ENCODE data around the gene DACH1.

Gene DACH1

GRCh38 chr13:71770710-71771109 lies 96.3 kb downstream of the DACH1 start:
- no peak overlapping the region for H3K27ac Mint-ChIP-seq
- no peak overlapping the region for H3K4me3 Mint-ChIP-seq

GRCh38 chr13:71768881-71769280 lies 98.1 kb downstream of the DACH1 start:
- no peaks in the 10 kb centered on the region for H3K27me3 Mint-ChIP-seq
- intact Hi-C loops (cut with micrococcal nuclease), result no loop called here
- H3K36me3 Mint-ChIP-seq (ENCODE audit: low read depth), result no peaks in the 10 kb centered on the region
- no peak overlapping the region for H3K27ac Mint-ChIP-seq
- H3K9me3 Mint-ChIP-seq, result no peaks in the 10 kb centered on the region
- no peak overlapping the region for H3K4me3 Mint-ChIP-seq
- peaks cover 9% of the 10 kb centered on the region for H3K4me1 Mint-ChIP-seq (ENCODE audit: low read depth)

More at GRCh38 chr13:71770710-71771109, 96.3 kb downstream of the DACH1 start:
- Mint-ChIP-seq H3K9me3 (no peaks in the 10 kb centered on the region), H3K27me3 (no peaks in the 10 kb centered on the region), H3K4me1 (ENCODE audit: low read depth) (no peaks in the 10 kb centered on the region), H3K36me3 (ENCODE audit: low read depth) (no peaks in the 10 kb centered on the region)
- intact Hi-C loops (cut with micrococcal nuclease), result no loop called here

- Mint-ChIP-seq H3K36me3 (ENCODE audit: low read depth) (no peaks in the 10 kb centered on the region), H3K27me3 (no peaks in the 10 kb centered on the region), H3K4me1 (ENCODE audit: low read depth) (peaks cover 3% of the 10 kb centered on the region), H3K9me3 (no peaks in the 10 kb centered on the region), H3K4me3 (no peak overlapping the region), H3K27ac (no peak overlapping the region)
- intact Hi-C loops (cut with micrococcal nuclease), result no loop called here
These were observed 107.1 kb downstream of the DACH1 start for GRCh38 chr13:71759651-71760511.

DNA sequence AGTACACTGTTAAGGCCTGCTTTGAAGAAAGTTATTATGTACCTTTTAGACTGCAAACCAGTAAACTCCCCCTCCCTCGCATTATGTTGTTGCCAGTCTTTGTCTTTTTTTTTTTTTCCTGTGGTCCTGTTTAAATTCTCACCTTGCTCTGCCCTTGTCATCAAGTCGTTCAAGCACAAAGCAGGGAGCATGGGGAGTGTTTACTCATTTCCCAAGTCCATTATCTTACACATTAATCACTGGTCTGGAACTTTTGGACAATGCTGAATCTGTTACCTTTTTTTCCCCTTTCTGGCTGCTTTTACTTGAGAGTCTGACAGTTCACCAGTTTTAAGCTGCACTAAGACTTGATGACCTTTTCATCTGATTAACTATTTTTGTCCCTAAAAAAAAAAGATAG lies 108.2 kb downstream of the DACH1 start:
- H3K9me3 Mint-ChIP-seq, result no peaks in the 10 kb centered on the region
- no peaks in the 10 kb centered on the region for H3K27me3 Mint-ChIP-seq
- intact Hi-C loops (cut with micrococcal nuclease), result no loop called here
- no peaks in the 10 kb centered on the region for H3K4me1 Mint-ChIP-seq (ENCODE audit: low read depth)
- H3K4me3 Mint-ChIP-seq, result no peak overlapping the region
- H3K36me3 Mint-ChIP-seq (ENCODE audit: low read depth), result no peaks in the 10 kb centered on the region
- no peak overlapping the region for H3K27ac Mint-ChIP-seq

GRCh38 chr13:71754407-71754974 lies 112.5 kb downstream of the DACH1 start:
- no peak overlapping the region for H3K27ac Mint-ChIP-seq
- H3K4me3 Mint-ChIP-seq, result no peak overlapping the region
- no peaks in the 10 kb centered on the region for H3K4me1 Mint-ChIP-seq (ENCODE audit: low read depth)
- intact Hi-C loops (cut with micrococcal nuclease), result no loop called here
- H3K27me3 Mint-ChIP-seq, result no peaks in the 10 kb centered on the region
- no peaks in the 10 kb centered on the region for H3K9me3 Mint-ChIP-seq
- H3K36me3 Mint-ChIP-seq (ENCODE audit: low read depth), result no peaks in the 10 kb centered on the region

DNA sequence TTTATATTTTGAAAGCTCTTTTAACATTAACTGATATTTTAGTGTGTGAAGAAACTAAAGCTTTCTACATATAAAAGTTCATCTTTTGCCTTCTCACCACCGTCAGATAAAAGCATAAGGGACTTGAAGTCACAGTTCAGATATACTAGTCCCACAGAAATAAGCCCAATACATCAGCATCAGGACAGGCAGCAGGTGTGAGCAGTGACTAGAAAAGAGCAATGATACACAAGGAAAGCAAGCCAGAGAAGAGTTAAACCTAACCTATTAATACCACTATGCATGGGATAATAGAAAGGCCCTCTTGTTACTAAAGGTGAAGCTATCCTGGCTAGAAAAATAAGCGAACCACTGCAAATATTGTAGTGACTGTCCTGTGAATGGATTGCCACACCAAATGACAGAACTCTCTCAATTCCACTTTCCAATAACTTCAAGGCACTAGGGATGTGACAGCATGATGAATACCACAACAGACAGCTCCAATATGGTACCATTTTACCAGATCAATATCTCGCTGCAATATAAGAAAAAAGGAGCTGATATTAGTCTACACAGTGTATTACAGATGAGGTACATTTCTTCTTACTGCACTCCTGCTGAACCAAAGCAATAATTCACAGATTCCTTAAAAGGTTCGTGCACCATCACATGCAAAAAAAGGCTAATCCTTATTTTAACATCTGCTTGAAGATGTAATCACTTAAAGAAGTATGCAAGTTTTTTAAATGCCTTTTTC lies 114.1 kb downstream of the DACH1 start:
- intact Hi-C loops (cut with micrococcal nuclease), result no loop called here
- no peak overlapping the region for H3K27ac Mint-ChIP-seq

DNA sequence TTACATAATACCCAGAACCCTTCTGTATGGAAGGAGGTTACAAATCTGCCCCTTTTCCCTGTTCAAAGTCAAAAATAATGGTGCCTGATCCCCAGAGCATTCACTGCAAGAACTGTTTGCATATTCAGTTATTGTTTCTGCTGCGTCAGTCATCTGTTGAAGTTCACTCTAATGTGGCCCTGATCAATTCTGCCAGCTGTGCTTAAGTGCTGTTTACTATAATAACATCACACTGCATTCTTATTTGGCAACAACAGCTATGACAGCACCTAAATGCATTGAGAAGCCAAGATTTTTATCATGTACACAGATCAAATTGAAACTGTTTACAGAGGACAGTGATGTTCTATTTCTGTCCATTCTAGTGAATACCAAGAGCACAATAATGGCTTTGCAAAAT lies 115.9 kb downstream of the DACH1 start:
- H3K4me3 Mint-ChIP-seq, result no peak overlapping the region
- no peaks in the 10 kb centered on the region for H3K4me1 Mint-ChIP-seq (ENCODE audit: low read depth)
- no peaks in the 10 kb centered on the region for H3K9me3 Mint-ChIP-seq
- intact Hi-C loops (cut with micrococcal nuclease), result no loop called here
- H3K27me3 Mint-ChIP-seq, result no peaks in the 10 kb centered on the region
- no peaks in the 10 kb centered on the region for H3K36me3 Mint-ChIP-seq (ENCODE audit: low read depth)
- no peak overlapping the region for H3K27ac Mint-ChIP-seq

More for the DNA sequence above, 114.1 kb downstream of the DACH1 start:
- no peaks in the 10 kb centered on the region for H3K9me3 Mint-ChIP-seq
- no peaks in the 10 kb centered on the region for H3K4me1 Mint-ChIP-seq (ENCODE audit: low read depth)
- no peaks in the 10 kb centered on the region for H3K27me3 Mint-ChIP-seq
- H3K36me3 Mint-ChIP-seq (ENCODE audit: low read depth), result no peaks in the 10 kb centered on the region
- H3K4me3 Mint-ChIP-seq, result no peak overlapping the region

DNA sequence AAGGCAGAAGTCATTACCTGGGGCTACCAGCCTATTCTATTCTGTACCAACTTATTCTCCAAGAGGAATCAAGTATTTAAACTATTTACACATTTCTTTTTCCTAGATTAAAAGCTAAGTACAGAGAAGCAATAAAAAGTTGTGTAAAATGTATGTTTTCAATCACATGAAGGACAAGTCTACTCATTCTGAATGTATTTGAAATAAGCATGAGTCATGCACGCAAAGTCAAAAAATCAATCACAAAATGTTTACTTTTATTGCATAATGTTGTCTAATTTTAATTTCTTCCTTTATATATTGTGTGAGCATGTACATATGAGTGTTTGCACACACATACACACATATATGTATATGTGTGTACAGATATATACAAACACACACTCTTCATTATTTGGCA lies 136.7 kb downstream of the DACH1 start:
- intact Hi-C loops (cut with micrococcal nuclease), result no loop called here

GRCh38 chr13:71729441-71729840 lies 137.6 kb downstream of the DACH1 start:
- no peaks in the 10 kb centered on the region for H3K9me3 Mint-ChIP-seq
- H3K4me1 Mint-ChIP-seq (ENCODE audit: low read depth), result no peaks in the 10 kb centered on the region
- no peaks in the 10 kb centered on the region for H3K36me3 Mint-ChIP-seq (ENCODE audit: low read depth)
- H3K27ac Mint-ChIP-seq, result no peak overlapping the region
- intact Hi-C loops (cut with micrococcal nuclease), result no loop called here
- H3K4me3 Mint-ChIP-seq, result no peak overlapping the region
- H3K27me3 Mint-ChIP-seq, result no peaks in the 10 kb centered on the region

More for the DNA sequence above, 136.7 kb downstream of the DACH1 start:
- H3K9me3 Mint-ChIP-seq, result no peaks in the 10 kb centered on the region
- H3K27me3 Mint-ChIP-seq, result no peaks in the 10 kb centered on the region
- H3K27ac Mint-ChIP-seq, result no peak overlapping the region
- no peak overlapping the region for H3K4me3 Mint-ChIP-seq
- no peaks in the 10 kb centered on the region for H3K4me1 Mint-ChIP-seq (ENCODE audit: low read depth)
- H3K36me3 Mint-ChIP-seq (ENCODE audit: low read depth), result no peaks in the 10 kb centered on the region

GRCh38 chr13:71727662-71728061 lies 139.3 kb downstream of the DACH1 start:
- Mint-ChIP-seq H3K9me3 (no peaks in the 10 kb centered on the region), H3K27me3 (no peaks in the 10 kb centered on the region), H3K4me3 (no peak overlapping the region), H3K27ac (no peak overlapping the region), H3K36me3 (ENCODE audit: low read depth) (no peaks in the 10 kb centered on the region), H3K4me1 (ENCODE audit: low read depth) (peaks cover 4% of the 10 kb centered on the region)
- intact Hi-C loops (cut with micrococcal nuclease), result no loop called here

- H3K27me3 Mint-ChIP-seq, result no peaks in the 10 kb centered on the region
- no peak overlapping the region for H3K4me3 Mint-ChIP-seq
- H3K36me3 Mint-ChIP-seq (ENCODE audit: low read depth), result no peaks in the 10 kb centered on the region
- peaks cover 4% of the 10 kb centered on the region for H3K4me1 Mint-ChIP-seq (ENCODE audit: low read depth)
- intact Hi-C loops (cut with micrococcal nuclease), result no loop called here
- no peaks in the 10 kb centered on the region for H3K9me3 Mint-ChIP-seq
- no peak overlapping the region for H3K27ac Mint-ChIP-seq
These were observed 140.0 kb downstream of the DACH1 start for GRCh38 chr13:71727042-71727441.

DNA sequence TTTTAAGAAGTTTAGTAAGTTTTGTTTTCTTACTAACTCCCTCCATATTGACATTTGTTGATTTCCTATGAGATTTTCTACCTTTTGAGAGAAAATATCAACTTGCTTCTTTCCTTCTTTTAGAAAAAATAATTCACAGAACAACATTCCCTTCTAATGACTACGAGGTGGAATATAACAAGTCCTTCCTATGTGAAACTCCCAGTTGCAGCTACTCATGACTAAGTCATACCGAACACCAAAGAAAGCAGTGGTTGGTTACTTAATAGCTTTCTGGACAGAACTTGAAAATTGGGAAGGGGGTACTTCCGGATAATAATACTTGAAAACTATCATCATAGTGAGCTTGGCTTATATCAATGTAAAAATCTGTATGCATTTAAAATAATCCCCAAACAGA lies 144.8 kb downstream of the DACH1 start:
- Mint-ChIP-seq H3K27me3 (no peaks in the 10 kb centered on the region), H3K27ac (no peak overlapping the region), H3K4me1 (ENCODE audit: low read depth) (peaks cover 4% of the 10 kb centered on the region), H3K9me3 (no peaks in the 10 kb centered on the region), H3K36me3 (ENCODE audit: low read depth) (no peaks in the 10 kb centered on the region), H3K4me3 (no peak overlapping the region)
- intact Hi-C loops (cut with micrococcal nuclease), result no loop called here

GRCh38 chr13:71721104-71721503 lies 145.9 kb downstream of the DACH1 start:
- H3K36me3 Mint-ChIP-seq (ENCODE audit: low read depth), result no peaks in the 10 kb centered on the region
- intact Hi-C loops (cut with micrococcal nuclease), result no loop called here
- peaks cover 4% of the 10 kb centered on the region for H3K4me1 Mint-ChIP-seq (ENCODE audit: low read depth)
- no peak overlapping the region for H3K4me3 Mint-ChIP-seq
- no peaks in the 10 kb centered on the region for H3K27me3 Mint-ChIP-seq
- H3K9me3 Mint-ChIP-seq, result no peaks in the 10 kb centered on the region
- no peak overlapping the region for H3K27ac Mint-ChIP-seq

DNA sequence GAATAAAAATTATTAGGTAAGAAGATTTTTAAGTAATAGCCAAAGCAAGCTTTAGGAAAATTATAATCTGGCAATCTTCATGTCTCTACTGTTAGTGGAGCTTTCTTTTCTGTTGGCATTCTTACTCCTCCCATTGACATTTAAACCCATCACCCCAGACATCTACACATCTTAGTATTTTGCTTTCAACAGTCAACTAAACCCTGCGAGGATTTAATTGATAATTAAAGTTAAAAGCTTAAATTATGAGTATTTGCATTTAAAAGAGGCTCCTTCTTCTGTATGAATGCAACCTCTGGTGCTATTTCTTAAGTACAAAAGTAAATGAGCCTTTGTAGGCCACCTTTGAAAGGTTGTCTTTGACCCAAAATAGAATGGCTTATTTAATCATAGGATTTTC lies 148.1 kb downstream of the DACH1 start:
- peaks cover 4% of the 10 kb centered on the region for H3K4me1 Mint-ChIP-seq (ENCODE audit: low read depth)
- no peaks in the 10 kb centered on the region for H3K9me3 Mint-ChIP-seq
- no peak overlapping the region for H3K27ac Mint-ChIP-seq

More for the DNA sequence above, 148.1 kb downstream of the DACH1 start:
- no peak overlapping the region for H3K4me3 Mint-ChIP-seq
- intact Hi-C loops (cut with micrococcal nuclease), result no loop called here
- H3K27me3 Mint-ChIP-seq, result no peaks in the 10 kb centered on the region
- H3K36me3 Mint-ChIP-seq (ENCODE audit: low read depth), result no peaks in the 10 kb centered on the region

Data from dendritic cell treated with granulocyte-macrophage colony-stimulating factor and Interleukin-4, amounts not matched to agents 40 ng/mL and 50 ng/mL, for 4 days (primary cell).